GM10266 (cell line): Measurements from ENCODE around the gene DOCK10.

Experiments used
- DNase-seq: peaks from one replicate; pipeline ENCODE4 v3.0.0; 2012; ENCODE audit errors: extremely low spot score
- CTCF ChIP-seq: IDR thresholded peaks from 2 replicates; pipeline ENCODE4 v1.5.1; 2012; ENCODE audit warnings: mild to moderate bottlenecking, low read depth; ENCODE audit not compliant: control insufficient read depth, insufficient read depth; ENCODE audit errors: missing control alignments

Gene DOCK10

GRCh38 chr2:224982910-224983711 is 59.2 kb downstream of the DOCK10 start:
- peak; percentile 25 for DNase-seq
- TF ChIP-seq CTCF = no peak

GRCh38 chr2:224982226-224982625 is 60.0 kb downstream of the DOCK10 start:
- DNase-seq = no peak
- TF ChIP-seq CTCF = no peak

GRCh38 chr2:224976629-224977525 is 65.4 kb downstream of the DOCK10 start:
- no peak for TF ChIP-seq CTCF
- no peak for DNase-seq

- DNase-seq = no peak
- TF ChIP-seq CTCF = no peak
Measured at GRCh38 chr2:224975761-224976160, 66.5 kb downstream of the DOCK10 start.

- DNase-seq = no peak
- no peak for TF ChIP-seq CTCF
Measured at GRCh38 chr2:224973112-224974016, 68.9 kb downstream of the DOCK10 start.

GRCh38 chr2:224971214-224971613 is 71.1 kb downstream of the DOCK10 start:
- no peak for DNase-seq
- TF ChIP-seq CTCF = no peak
